GM12878 (cell line): ENCODE results near the gene LRRC40. TPM values are rescaled to one million over a fixed set of nuclear protein-coding genes. Genes with fewer than 3 reads are reported as not detected.
A peak's percentile ranks its signal among the peaks of the same experiment; 100 is the strongest.

Experiments
- ATAC-seq: fragments of 200-7000 bp; cut with Tn5 transposase; 3 replicates; pipeline ENCODE4 v1.9.1; 2020; ENCODE audit warnings: mild to moderate bottlenecking, moderate library complexity
- BruUV-seq: library from RNA; stranded (reverse); fragments of 400-500 nt; replicated peaks from 2 replicates; lab custom pipeline; 2021; lab: Mats Ljungman, UMichigan
- CTCF ChIA-PET: fragments of 300-600 bp; sonication (Branson Sonifier 250); formaldehyde crosslinking; extraction: SDS; loops from one replicate; lab custom pipeline; 2021; ENCODE audit warnings: inconsistent platforms; lab: Yijun Ruan, JAX
- POLR2A ChIA-PET: fragments of 350-600 bp; formaldehyde crosslinking; extraction: SDS; loops from one replicate; lab custom pipeline; 2021; ENCODE audit warnings: inconsistent platforms; lab: Charles Lee
- RAD21 ChIA-PET: fragments of 300-600 bp; sonication (Branson Sonifier 250); formaldehyde crosslinking; loops from one replicate; lab custom pipeline; 2023; ENCODE audit warnings: antibody characterized with exemption; ENCODE audit not compliant: unreplicated experiment; lab: Charles Lee
- SMC1A ChIA-PET: fragments of 300-600 bp; sonication (Branson Sonifier 250); formaldehyde crosslinking; loops from one replicate; lab custom pipeline; 2023; ENCODE audit not compliant: unreplicated experiment, uncharacterized antibody; lab: Charles Lee
- DNase-seq: peaks from one replicate; pipeline ENCODE4 v3.0.0-alpha.2; 2011; ENCODE audit warnings: low read depth, low spot score
- FAIRE-seq: peaks from 3 replicates; lab custom pipeline; 2011; peaks lifted over from hg19 to GRCh38; lab: Jason Lieb, UNC
- H2AFZ ChIP-seq: 2 replicates; pipeline ENCODE4 v1.6.0; 2011; ENCODE audit warnings: low read depth, low read length, control low read depth; ENCODE audit not compliant: control insufficient read depth
- H3K27ac ChIP-seq: 2 replicates; pipeline ENCODE4 v1.5.1; 2011; ENCODE audit warnings: control low read depth; ENCODE audit not compliant: control insufficient read depth, insufficient read depth
- H3K27me3 ChIP-seq, 2 experiments: replicated peaks in 1 of 2; 2 replicates each; pipeline versions ENCODE4 v1.6.0 to v1.6.1; 2011; ENCODE audit warnings: low read length in 1 of 2; ENCODE audit not compliant: control insufficient read depth in 2 of 2, insufficient read depth in 2 of 2
- H3K36me3 ChIP-seq, 2 experiments: 2 replicates each; pipeline ENCODE4 v1.5.1; 2011; ENCODE audit warnings: low read length in 1 of 2; ENCODE audit not compliant: control insufficient read depth in 2 of 2, insufficient read depth in 2 of 2
- H3K4me1 ChIP-seq: 2 replicates; pipeline ENCODE4 v1.6.1; 2011; ENCODE audit warnings: mild to moderate bottlenecking, low read length, moderate library complexity, mixed read lengths; ENCODE audit not compliant: control insufficient read depth, insufficient read depth
- H3K4me2 ChIP-seq: 2 replicates; pipeline ENCODE4 v1.6.0; 2011; ENCODE audit warnings: control low read depth; ENCODE audit not compliant: control insufficient read depth, insufficient read depth
- H3K4me3 ChIP-seq: fragments of 200-600 bp; sonication (generic); 2 replicates; pipeline ENCODE4 v1.5.1; 2016
- H3K79me2 ChIP-seq: 2 replicates; pipeline ENCODE4 v1.6.0; 2011; ENCODE audit warnings: low read length; ENCODE audit not compliant: control insufficient read depth, insufficient read depth
- H3K9ac ChIP-seq: 2 replicates; pipeline ENCODE4 v1.8.0; 2011; ENCODE audit warnings: low read length, control low read depth, mixed read lengths; ENCODE audit not compliant: control insufficient read depth, insufficient read depth
- H3K9me3 ChIP-seq: replicated peaks from 3 replicates; pipeline ENCODE4 v1.5.1; 2011; ENCODE audit warnings: mild to moderate bottlenecking, low read length; ENCODE audit not compliant: control insufficient read depth, insufficient read depth
- H4K20me1 ChIP-seq: 2 replicates; pipeline ENCODE4 v1.6.0; 2011; ENCODE audit not compliant: control insufficient read depth, insufficient read depth
- BCL11A ChIP-seq: IDR thresholded peaks from 2 replicates; pipeline ENCODE4 v1.6.1; 2011; ENCODE audit warnings: low read depth, low read length
- BMI1 ChIP-seq: fragments of 450-650 bp; IDR thresholded peaks from 2 replicates; pipeline ENCODE4 v1.6.1; 2016; ENCODE audit warnings: mild to moderate bottlenecking, moderate library complexity, borderline replicate concordance
- CBFB ChIP-seq: IDR thresholded peaks from 2 replicates; pipeline ENCODE4 v1.6.1; 2016; ENCODE audit warnings: antibody characterized with exemption, low read depth
- CHD2 ChIP-seq: IDR thresholded peaks from 2 replicates; pipeline ENCODE4 v1.6.1; 2011; ENCODE audit warnings: low read depth, low read length, improper control_type of control experiment, borderline replicate concordance
- LARP7 ChIP-seq: fragments of 450-650 bp; IDR thresholded peaks from 2 replicates; pipeline ENCODE4 v1.6.1; 2017; ENCODE audit warnings: mild to moderate bottlenecking
- PML ChIP-seq: IDR thresholded peaks from 2 replicates; pipeline ENCODE4 v1.6.1; 2012; ENCODE audit warnings: low read length, inconsistent platforms
- RELA ChIP-seq: fragments of 450-650 bp; IDR thresholded peaks from 2 replicates; pipeline ENCODE4 v1.8.0; 2014; ENCODE audit warnings: borderline replicate concordance; ENCODE audit not compliant: partially characterized antibody
- RFX5 ChIP-seq: IDR thresholded peaks from 2 replicates; pipeline ENCODE4 v1.6.1; 2011; ENCODE audit warnings: low read depth, low read length, improper control_type of control experiment
- ZBTB40 ChIP-seq: fragments of 450-650 bp; IDR thresholded peaks from 2 replicates; pipeline ENCODE4 v1.6.1; 2016; ENCODE audit warnings: mild to moderate bottlenecking, moderate library complexity, borderline replicate concordance
- ZZZ3 ChIP-seq: IDR thresholded peaks from 2 replicates; pipeline ENCODE4 v1.6.1; 2011; ENCODE audit warnings: low read depth; ENCODE audit not compliant: control insufficient read depth, insufficient read length
- WGBS: methylation state at CpG from one replicate; pipeline ENCODE4 v1.1.6; 2016; ENCODE audit warnings: low lambda C conversion rate; ENCODE audit not compliant: insufficient replicate concordance, insufficient coverage; ENCODE audit errors: missing lambda C conversion rate; 5-methylcytosine and 5-hydroxymethylcytosine counted together
- in situ Hi-C: fragments of 300-500 bp; cut with MboI; formaldehyde crosslinking; loops from 9 replicates; pipeline ENCODE4 v1.14.3; 2018; ENCODE audit warnings: mixed read lengths
- intact Hi-C: fragments of 100-400 bp; cut with micrococcal nuclease; formaldehyde crosslinking; loops from one replicate; pipeline ENCODE4 v1.14.2; 2022; ENCODE audit not compliant: unreplicated experiment
- polyA plus RNA-seq, 11 experiments: library from polyadenylated mRNA; depleted of rRNA in 4 of 11; unstranded in 6 of 11; stranded (reverse) in 5 of 11; fragments of >200 nt; fragmentation: Nextera tagmentation in 4 of 11; fragmentation: Illumina TruSeq in 1 of 11; extraction: Ambion mirVana in 4 of 11; extraction: Trizol in 1 of 11; gene quantifications; 1 replicate in 1 of 11; 2 replicates in 10 of 11; pipeline versions ENCODE4 v1.2.1 to v1.2.3, GENCODE V29; 2011 to 2016; ENCODE audit warnings: inconsistent platforms in 2 of 11, missing spikeins in 2 of 11, low read depth in 1 of 11
- total RNA-seq, 4 experiments: library from RNA; depleted of rRNA in 3 of 4; stranded (reverse); fragments of >200 nt in 3 of 4; fragmentation: Illumina TruSeq in 1 of 4; extraction: Trizol in 1 of 4; gene quantifications; 2 replicates each; pipeline versions ENCODE4 v1.2.1 to v1.2.3, GENCODE V29; 2013 to 2021
- TF ChIP-seq, protein P1 (sequence below): IDR thresholded peaks from 2 replicates; pipeline ENCODE4 v1.6.1; 2012; ENCODE audit warnings: low read length, inconsistent platforms

LRRC40 gene
- total and polyA plus RNA-seq, 10 of the 15 experiments (the other 5 are each of a cell fraction or from before 2014, with no cell fraction given) = 19.5 to 44.3 (median 30.9) TPM

GRCh38 chr1:70208292-70208691 lies 2.9 kb upstream of the LRRC40 start:
- ATAC-seq (no peak), FAIRE-seq (no peak), DNase-seq (no peak)
- peak overlapping the region; percentile 59; the same call in 1 of the 2 replicates for H3K4me2 ChIP-seq
- H3K4me1 ChIP-seq = peaks cover 10% of the 10 kb centered on the region
- peaks cover 97% of the 10 kb centered on the region for H3K79me2 ChIP-seq
- peak overlapping the region; percentile 6; the same call in 1 of the 2 replicates for H3K27ac ChIP-seq
- intact Hi-C loops = loop anchor here (5.0 to 10.0 kb wide), 2 partner anchors 144 to 207 kb away; partner anchors contain the start of genes ANKRD13C and CTH
- CTCF ChIA-PET = interaction anchor here (1.1 to 1.4 kb wide), 3 partner anchors 14 to 304 kb away, joined by 3 to 4 read pairs (median 3); no protein-coding TSS in a partner anchor
- no peaks in the 10 kb centered on the region for H3K27me3 ChIP-seq
- WGBS = 96% methylated on average over 7 of the region's 7 CpGs
- H2AFZ ChIP-seq = no peak overlapping the region
- RAD21 ChIA-PET = interaction anchor here (0.7 to 2.3 kb wide), 4 partner anchors 12 to 146 kb away, joined by 3 to 9 read pairs (median 4); partner anchors contain the start of genes ANKRD13C and SRSF11
- no peaks in the 10 kb centered on the region for H4K20me1 ChIP-seq
- TF ChIP-seq CHD2 (no peak), PML (no peak), RELA (no peak), LARP7 (no peak), BCL11A (no peak), RFX5 (no peak), CBFB (no peak), BMI1 (no peak), ZZZ3 (no peak), ZBTB40 (no peak)
- TF ChIP-seq, protein P1, sequence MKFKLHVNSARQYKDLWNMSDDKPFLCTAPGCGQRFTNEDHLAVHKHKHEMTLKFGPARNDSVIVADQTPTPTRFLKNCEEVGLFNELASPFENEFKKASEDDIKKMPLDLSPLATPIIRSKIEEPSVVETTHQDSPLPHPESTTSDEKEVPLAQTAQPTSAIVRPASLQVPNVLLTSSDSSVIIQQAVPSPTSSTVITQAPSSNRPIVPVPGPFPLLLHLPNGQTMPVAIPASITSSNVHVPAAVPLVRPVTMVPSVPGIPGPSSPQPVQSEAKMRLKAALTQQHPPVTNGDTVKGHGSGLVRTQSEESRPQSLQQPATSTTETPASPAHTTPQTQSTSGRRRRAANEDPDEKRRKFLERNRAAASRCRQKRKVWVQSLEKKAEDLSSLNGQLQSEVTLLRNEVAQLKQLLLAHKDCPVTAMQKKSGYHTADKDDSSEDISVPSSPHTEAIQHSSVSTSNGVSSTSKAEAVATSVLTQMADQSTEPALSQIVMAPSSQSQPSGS = no peak
- H3K9me3 ChIP-seq = no peaks in the 10 kb centered on the region
- H3K9ac ChIP-seq = no peak overlapping the region
- SMC1A ChIA-PET = interaction anchor here (0.9 to 5.5 kb wide), 4 partner anchors 12 to 204 kb away, joined by 3 to 31 read pairs (median 4); partner anchors contain the start of gene SRSF11
- in situ Hi-C loops = no loop called here
- no TSS peak for BruUV-seq
- no peaks in the 10 kb centered on the region for H3K36me3 ChIP-seq
- POLR2A ChIA-PET = interaction anchor here (0.5 to 3.5 kb wide), 4 partner anchors 11 to 204 kb away, joined by 3 to 43 read pairs (median 4); partner anchors contain the start of gene SRSF11
- peak overlapping the region; percentile 20; the same call in 1 of the 2 replicates for H3K4me3 ChIP-seq
